TTC549 (cell line): Measurements from ENCODE around the gene KDM5C.
A peak's percentile ranks its signal among the peaks of the same experiment; 100 is the strongest.

Source experiments
- FAIRE-seq: peaks from 2 replicates; lab custom pipeline; 2012; peaks lifted over from hg19 to GRCh38; lab: Jason Lieb, UNC

Gene KDM5C

GRCh38 chrX:53224860-53225797, at the start of gene KDM5C:
Gene KDM5C (minus strand): TSS chrX:53225207. CDS start chrX:53224889, 318 bp downstream.
- FAIRE-seq = peak; percentile 19

- no peak for FAIRE-seq
These were observed 47.9 kb upstream of the KDM5C start for GRCh38 chrX:53272808-53273337.

GRCh38 chrX:53269536-53270107, 44.6 kb upstream of the KDM5C start:
- no peak for FAIRE-seq

- no peak for FAIRE-seq
These were observed 43.2 kb upstream of the KDM5C start for GRCh38 chrX:53268173-53268572.

- FAIRE-seq = no peak
These were observed 41.9 kb upstream of the KDM5C start for GRCh38 chrX:53266914-53267313.

GRCh38 chrX:53265771-53266574, 41.0 kb upstream of the KDM5C start:
- FAIRE-seq = no peak

- FAIRE-seq = no peak
These were observed 38.6 kb upstream of the KDM5C start for GRCh38 chrX:53263597-53264094.

- no peak for FAIRE-seq
These were observed 37.9 kb upstream of the KDM5C start for GRCh38 chrX:53262918-53263394.

GRCh38 chrX:53262189-53262917, 37.3 kb upstream of the KDM5C start:
- FAIRE-seq = no peak

- FAIRE-seq = no peak
These were observed 36.5 kb upstream of the KDM5C start for GRCh38 chrX:53261355-53261972.

GRCh38 chrX:53260836-53261235, 35.8 kb upstream of the KDM5C start:
- FAIRE-seq = no peak

- no peak for FAIRE-seq
These were observed 32.8 kb upstream of the KDM5C start for GRCh38 chrX:53257670-53258423.

- no peak for FAIRE-seq
These were observed 32.2 kb upstream of the KDM5C start for GRCh38 chrX:53257166-53257565.

GRCh38 chrX:53256446-53257041, 31.5 kb upstream of the KDM5C start:
- no peak for FAIRE-seq

GRCh38 chrX:53255738-53256191, 30.8 kb upstream of the KDM5C start:
- FAIRE-seq = no peak

- FAIRE-seq = no peak
These were observed 29.8 kb upstream of the KDM5C start for GRCh38 chrX:53254570-53255461.

- no peak for FAIRE-seq
These were observed 28.4 kb upstream of the KDM5C start for GRCh38 chrX:53253293-53254020.

GRCh38 chrX:53251307-53251706, 26.3 kb upstream of the KDM5C start:
- no peak for FAIRE-seq
